Measurements from ENCODE around the gene MBOAT1. TPM values are rescaled to one million over a fixed set of nuclear protein-coding genes. Genes with fewer than 3 reads are reported as not detected.
A peak's percentile ranks its signal among the peaks of the same experiment; 100 is the strongest.

MBOAT1 gene
- total and polyA plus RNA-seq, 9 donors = 8.5 to 30.2 (median 12.7) TPM

DNA sequence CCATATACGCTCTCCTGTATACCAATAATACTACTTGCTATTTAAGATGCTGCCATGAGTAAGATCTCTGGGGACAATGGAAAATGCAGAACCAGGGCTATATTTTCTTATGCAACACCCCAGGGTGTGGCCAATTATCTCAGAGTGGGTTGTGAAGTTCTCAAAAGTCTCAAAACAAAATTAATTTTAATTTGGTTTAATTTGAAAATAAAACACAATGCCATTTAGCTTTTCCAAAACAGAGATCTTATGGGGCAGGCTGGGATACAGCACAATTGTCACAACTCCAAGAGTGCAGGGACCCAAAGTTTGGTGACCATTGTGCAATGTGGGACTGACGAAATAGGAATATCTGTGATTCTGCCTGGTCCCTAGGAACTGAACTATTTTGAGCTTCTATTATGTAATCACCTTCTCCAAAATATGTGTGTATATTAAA, 43.1 kb downstream of the MBOAT1 start:
- WGBS, 3 donors = 56 to 72% (median 59%) methylated on average over 2 of the region's 2 CpGs

GRCh38 chr6:20168690-20169089, 43.6 kb downstream of the MBOAT1 start:
- Histone ChIP-seq H3K27me3 (no peaks in the 10 kb centered on the region), H3K9me3 (no peaks in the 10 kb centered on the region), H3K36me3 (no peaks in the 10 kb centered on the region), H3K27ac (no peak overlapping the region), H3K4me3 (no peak overlapping the region), H3K4me1 (ENCODE audit: insufficient read depth) (peaks cover 3% of the 10 kb centered on the region)
- TF ChIP-seq CTCF (IDR thresholded peaks at IDR 0.05) (no peak), POLR2A (IDR thresholded peaks at IDR 0.05) (no peak), EP300 (IDR thresholded peaks at IDR 0.05) (no peak)
- no peak for DNase-seq
- 26 to 48% (median 43%) methylated on average over 2 of the region's 2 CpGs for WGBS, 3 donors
- intact Hi-C loops (cut with DNase I) = no loop called here

More for the DNA sequence above, 43.1 kb downstream of the MBOAT1 start:
- Histone ChIP-seq H3K4me3 (no peak overlapping the region), H3K27me3 (no peaks in the 10 kb centered on the region), H3K27ac (no peak overlapping the region), H3K36me3 (no peaks in the 10 kb centered on the region), H3K4me1 (ENCODE audit: insufficient read depth) (peaks cover 3% of the 10 kb centered on the region), H3K9me3 (no peaks in the 10 kb centered on the region)
- TF ChIP-seq POLR2A (IDR thresholded peaks at IDR 0.05) (no peak), CTCF (IDR thresholded peaks at IDR 0.05) (no peak), EP300 (IDR thresholded peaks at IDR 0.05) (no peak)
- DNase-seq = peak in 1 of 5 donors; percentile 42
- intact Hi-C loops (cut with DNase I) = no loop called here

- intact Hi-C loops (cut with DNase I) = no loop called here
- Histone ChIP-seq H3K9me3 (no peaks in the 10 kb centered on the region), H3K27ac (no peak overlapping the region), H3K27me3 (no peaks in the 10 kb centered on the region), H3K36me3 (no peaks in the 10 kb centered on the region), H3K4me1 (ENCODE audit: insufficient read depth) (peaks cover 5% of the 10 kb centered on the region), H3K4me3 (no peak overlapping the region)
- no peak for DNase-seq
- no peak for TF ChIP-seq CTCF (IDR thresholded peaks at IDR 0.05)
- no peak for TF ChIP-seq EP300 (IDR thresholded peaks at IDR 0.05)
- TF ChIP-seq POLR2A (IDR thresholded peaks at IDR 0.05) = no peak
- WGBS, 3 donors = 88 to 100% (median 95%) methylated on average over 2 of the region's 2 CpGs
Observed at GRCh38 chr6:20167601-20168000, 44.7 kb downstream of the MBOAT1 start.

GRCh38 chr6:20166210-20166609, 46.1 kb downstream of the MBOAT1 start:
- intact Hi-C loops (cut with DNase I) = no loop called here
- H3K9me3 ChIP-seq = no peaks in the 10 kb centered on the region
- WGBS, 3 donors = 94 to 97% (median 96%) methylated on average over 2 of the region's 2 CpGs
- no peaks in the 10 kb centered on the region for H3K27me3 ChIP-seq
- DNase-seq = no peak
- TF ChIP-seq POLR2A (IDR thresholded peaks at IDR 0.05) (no peak), EP300 (IDR thresholded peaks at IDR 0.05) (no peak), CTCF (IDR thresholded peaks at IDR 0.05) (no peak)
- no peak overlapping the region for H3K27ac ChIP-seq
- H3K4me1 ChIP-seq (ENCODE audit: insufficient read depth) = peaks cover 5% of the 10 kb centered on the region
- H3K36me3 ChIP-seq = no peaks in the 10 kb centered on the region
- no peak overlapping the region for H3K4me3 ChIP-seq
